ENCODE data around the gene LY9.

DNA sequence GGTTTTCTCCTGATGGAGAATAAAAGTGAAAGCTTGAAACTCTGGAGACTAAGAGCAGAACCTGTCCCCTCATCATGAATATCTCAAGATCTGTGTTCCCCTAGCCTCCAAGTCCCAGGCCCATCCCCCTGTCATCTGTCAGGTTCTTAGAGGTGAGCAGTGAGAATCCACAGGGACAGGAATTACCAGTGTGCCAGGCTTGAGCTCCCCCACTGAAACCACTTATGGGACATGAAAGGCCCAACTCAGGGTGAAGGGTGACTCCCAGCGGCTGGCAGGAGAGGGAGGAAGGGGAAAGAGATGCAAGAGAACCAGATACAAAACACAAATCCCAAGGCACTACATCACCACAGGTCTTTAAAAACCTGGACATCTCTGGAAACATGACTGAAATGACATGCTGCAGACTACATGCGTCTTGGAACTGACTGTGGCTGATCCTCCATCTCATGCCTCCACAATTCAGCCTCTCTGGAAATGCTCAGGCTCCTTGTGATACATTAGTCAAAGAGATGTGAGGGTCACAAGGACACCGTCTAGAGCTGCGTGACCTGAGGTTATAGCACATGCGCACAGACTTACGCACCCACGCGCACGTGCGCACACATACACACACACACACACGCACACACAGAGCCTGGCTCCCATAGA, 6.8 kb upstream of the LY9 start:
- TF ChIP-seq ZC3H4 (CRISPR knock-in tag; IDR thresholded peaks at IDR 0.05; ENCODE audit: borderline replicate concordance) (no peak), CHD2 (IDR thresholded peaks at IDR 0.05; ENCODE audit: low read depth, low read length) (no peak), HCFC1 (IDR thresholded peaks at IDR 0.05; ENCODE audit: low read depth, low read length) (no peak)

Measured in K562 (cell line).